Measurements from ENCODE around the gene IL4R. TPM values are rescaled to one million over a fixed set of nuclear protein-coding genes. Genes with fewer than 3 reads are reported as not detected.

The IL4R gene
- total RNA-seq, 1 donor from 2014 or later: 6.8 TPM

DNA sequence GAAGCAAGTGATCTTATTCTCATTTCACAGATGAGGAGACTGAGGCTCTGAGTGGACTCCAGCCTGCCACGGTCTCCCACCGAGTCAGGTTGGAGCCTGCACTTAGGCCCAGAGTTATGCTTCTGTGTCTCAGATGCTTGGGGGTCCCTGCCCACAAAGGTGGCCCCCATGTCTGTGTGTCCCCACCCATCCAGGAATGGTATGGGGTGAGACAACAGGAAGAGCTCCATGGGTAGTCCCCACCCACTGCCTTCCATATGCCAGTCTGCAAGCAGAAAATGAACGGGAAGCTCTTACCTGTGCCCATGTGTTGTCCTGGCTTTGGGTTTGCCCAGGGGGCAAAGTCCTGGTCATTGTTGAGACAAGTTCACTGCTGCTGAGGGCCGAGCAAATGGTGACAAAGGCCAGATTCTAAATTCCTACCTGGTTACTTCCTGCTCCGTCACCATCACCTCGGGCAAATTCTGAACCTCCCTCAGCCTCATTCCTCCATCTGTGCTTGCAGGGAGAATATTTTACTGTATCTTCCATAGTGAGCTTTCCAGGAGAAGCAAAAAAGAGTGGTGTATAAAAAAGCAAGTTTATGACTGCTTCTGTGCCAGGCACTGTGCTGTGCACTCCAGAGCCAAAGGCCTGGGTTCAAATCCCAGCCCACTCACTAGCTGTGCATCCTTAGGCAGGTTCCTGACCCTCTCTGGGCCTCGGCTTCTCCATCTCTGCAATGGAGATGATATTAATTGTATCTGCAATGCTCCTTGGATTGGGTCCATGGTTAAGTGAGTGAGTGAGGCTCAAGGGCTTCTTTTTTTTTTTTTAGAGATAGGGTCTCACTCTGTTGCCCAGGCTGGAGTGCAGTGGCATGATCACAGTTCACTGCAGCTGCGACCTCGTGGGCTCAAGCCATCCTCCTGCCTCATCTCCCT lies 9.3 kb downstream of the IL4R start:
- Mint-ChIP-seq H3K4me1 (peaks cover 12% of the 10 kb centered on the region), H3K27ac (no peak overlapping the region), H3K9me3 (no peaks in the 10 kb centered on the region), H3K4me3 (no peak overlapping the region), H3K36me3 (no peaks in the 10 kb centered on the region), H3K27me3 (ENCODE audit: low read depth) (no peaks in the 10 kb centered on the region)
- TF ChIP-seq, protein P1, sequence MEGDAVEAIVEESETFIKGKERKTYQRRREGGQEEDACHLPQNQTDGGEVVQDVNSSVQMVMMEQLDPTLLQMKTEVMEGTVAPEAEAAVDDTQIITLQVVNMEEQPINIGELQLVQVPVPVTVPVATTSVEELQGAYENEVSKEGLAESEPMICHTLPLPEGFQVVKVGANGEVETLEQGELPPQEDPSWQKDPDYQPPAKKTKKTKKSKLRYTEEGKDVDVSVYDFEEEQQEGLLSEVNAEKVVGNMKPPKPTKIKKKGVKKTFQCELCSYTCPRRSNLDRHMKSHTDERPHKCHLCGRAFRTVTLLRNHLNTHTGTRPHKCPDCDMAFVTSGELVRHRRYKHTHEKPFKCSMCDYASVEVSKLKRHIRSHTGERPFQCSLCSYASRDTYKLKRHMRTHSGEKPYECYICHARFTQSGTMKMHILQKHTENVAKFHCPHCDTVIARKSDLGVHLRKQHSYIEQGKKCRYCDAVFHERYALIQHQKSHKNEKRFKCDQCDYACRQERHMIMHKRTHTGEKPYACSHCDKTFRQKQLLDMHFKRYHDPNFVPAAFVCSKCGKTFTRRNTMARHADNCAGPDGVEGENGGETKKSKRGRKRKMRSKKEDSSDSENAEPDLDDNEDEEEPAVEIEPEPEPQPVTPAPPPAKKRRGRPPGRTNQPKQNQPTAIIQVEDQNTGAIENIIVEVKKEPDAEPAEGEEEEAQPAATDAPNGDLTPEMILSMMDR (IDR thresholded peaks at IDR 0.05; ENCODE audit: unreplicated experiment): no peak
- no peak for DNase-seq (ENCODE audit: low spot score in 2 of 2, unreplicated experiment in 2 of 2)

DNA sequence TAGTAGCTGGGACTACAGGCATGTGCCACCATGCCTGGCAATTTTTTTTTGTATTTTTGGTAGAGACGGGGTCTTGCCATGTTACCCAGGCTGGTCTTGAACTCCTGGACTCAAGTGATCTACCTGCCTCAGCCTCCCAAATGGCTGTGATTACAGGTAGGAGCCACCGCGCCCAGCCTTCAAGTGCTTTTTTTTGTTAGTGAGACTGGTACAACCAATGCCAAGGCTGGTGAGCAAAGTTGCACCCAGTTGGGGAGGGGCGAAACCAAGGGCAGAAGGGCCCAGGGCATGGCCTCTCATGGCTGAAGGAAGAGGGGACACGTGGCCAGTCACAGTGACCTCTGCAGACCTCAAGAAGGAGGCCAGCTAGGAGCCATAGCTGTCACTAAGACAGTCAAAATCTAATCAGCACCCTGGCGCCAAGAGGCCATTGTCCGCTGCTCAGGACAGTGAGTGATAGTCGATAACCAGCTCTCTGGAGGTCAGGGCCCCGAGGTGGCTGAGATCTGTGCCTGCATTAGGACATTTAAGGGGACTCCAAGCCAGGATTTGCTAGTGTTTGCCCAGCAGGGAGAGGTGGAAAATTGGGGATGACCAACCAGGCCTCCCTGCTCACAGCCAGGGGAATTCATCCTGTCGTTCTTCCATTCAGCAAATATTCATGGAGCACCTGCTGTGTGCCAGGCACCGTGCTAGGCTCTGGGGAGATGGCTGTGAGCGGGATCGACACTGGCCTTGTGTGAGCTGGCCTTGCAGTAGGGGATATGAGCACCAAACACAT lies 10.2 kb downstream of the IL4R start:
- no peak for DNase-seq (ENCODE audit: low spot score in 2 of 2, unreplicated experiment in 2 of 2)
- Mint-ChIP-seq H3K4me1 (peaks cover 10% of the 10 kb centered on the region), H3K9me3 (peaks cover 4% of the 10 kb centered on the region), H3K27ac (no peak overlapping the region), H3K27me3 (ENCODE audit: low read depth) (no peaks in the 10 kb centered on the region), H3K36me3 (no peaks in the 10 kb centered on the region), H3K4me3 (no peak overlapping the region)
- TF ChIP-seq, protein P1 (IDR thresholded peaks at IDR 0.05; ENCODE audit: unreplicated experiment): no peak

DNA sequence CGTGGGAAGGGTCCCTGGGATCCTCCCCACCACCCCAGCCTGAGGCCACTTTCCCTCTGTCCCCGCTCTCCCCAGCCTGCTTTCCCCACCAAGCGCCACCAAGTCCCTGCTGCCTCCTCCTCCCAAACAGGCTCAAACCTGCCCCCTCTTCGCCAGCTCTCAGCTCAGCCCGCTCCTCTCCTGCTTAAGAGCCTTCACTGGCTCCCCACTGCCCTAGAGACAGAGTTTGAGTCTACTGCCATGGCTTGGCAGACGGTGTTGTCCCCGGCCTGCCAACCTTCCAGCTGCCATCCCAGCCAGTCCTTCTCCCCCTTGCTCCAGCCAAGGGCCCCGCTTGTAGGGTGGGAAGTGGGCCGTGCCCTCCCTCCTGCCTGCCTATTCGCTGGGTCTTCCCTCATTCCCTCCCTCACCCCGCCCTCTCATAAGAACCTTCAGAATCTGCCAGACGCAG lies 11.1 kb downstream of the IL4R start:
- Mint-ChIP-seq H3K27me3 (ENCODE audit: low read depth) (no peaks in the 10 kb centered on the region), H3K36me3 (no peaks in the 10 kb centered on the region), H3K27ac (no peak overlapping the region), H3K9me3 (peaks cover 6% of the 10 kb centered on the region), H3K4me3 (no peak overlapping the region), H3K4me1 (peaks cover 14% of the 10 kb centered on the region)
- DNase-seq (ENCODE audit: low spot score in 2 of 2, unreplicated experiment in 2 of 2): no peak
- TF ChIP-seq, protein P1 (IDR thresholded peaks at IDR 0.05; ENCODE audit: unreplicated experiment): no peak

DNA sequence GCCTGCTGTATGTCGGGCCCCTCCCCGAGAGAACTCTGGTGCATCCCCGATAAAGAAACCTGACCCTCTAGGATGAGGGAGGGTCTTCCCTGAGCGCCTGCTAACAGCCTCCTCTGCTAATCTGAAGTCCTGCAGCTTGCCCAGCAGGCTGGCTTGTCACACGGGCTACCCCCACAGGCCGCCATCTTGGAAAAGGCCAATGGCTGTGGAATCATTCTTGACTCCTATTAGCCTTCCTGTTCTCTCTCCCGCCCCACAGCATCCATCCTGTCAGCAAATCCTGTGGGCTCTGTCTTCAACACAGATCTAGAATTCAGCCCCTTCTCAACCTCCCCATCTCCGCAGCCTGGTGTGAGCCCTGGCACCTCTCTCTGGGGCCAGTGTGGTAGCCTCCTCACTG lies 12.0 kb downstream of the IL4R start:
- Mint-ChIP-seq H3K4me3 (no peak overlapping the region), H3K4me1 (peaks cover 17% of the 10 kb centered on the region), H3K36me3 (no peaks in the 10 kb centered on the region), H3K27ac (no peak overlapping the region), H3K27me3 (ENCODE audit: low read depth) (no peaks in the 10 kb centered on the region), H3K9me3 (peaks cover 6% of the 10 kb centered on the region)
- DNase-seq (ENCODE audit: low spot score in 2 of 2, unreplicated experiment in 2 of 2): no peak
- TF ChIP-seq, protein P1 (IDR thresholded peaks at IDR 0.05; ENCODE audit: unreplicated experiment): no peak

DNA sequence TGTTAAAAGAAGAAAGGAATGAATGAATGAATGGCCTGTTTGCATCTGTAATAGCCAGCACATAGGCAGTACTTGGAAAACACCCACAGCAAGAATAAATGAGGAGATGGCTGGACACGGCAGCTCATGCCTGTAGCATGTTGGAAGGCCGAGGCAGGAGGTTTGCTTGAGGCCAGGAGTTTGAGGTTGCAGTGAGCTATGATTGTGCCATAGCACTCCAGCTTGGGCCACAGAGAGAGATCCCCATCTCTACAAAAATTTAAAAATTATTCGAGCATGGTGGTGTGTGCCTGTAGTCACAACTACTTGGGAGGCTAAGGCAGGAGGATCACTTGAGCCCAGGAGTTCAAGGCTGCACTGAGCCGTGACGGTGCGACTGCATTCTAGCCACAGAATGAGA lies 12.5 kb downstream of the IL4R start:
- H3K9me3 Mint-ChIP-seq: peaks cover 6% of the 10 kb centered on the region
- H3K36me3 Mint-ChIP-seq: no peaks in the 10 kb centered on the region
- peaks cover 17% of the 10 kb centered on the region for H3K4me1 Mint-ChIP-seq
- TF ChIP-seq, protein P1 (IDR thresholded peaks at IDR 0.05; ENCODE audit: unreplicated experiment): no peak
- H3K27me3 Mint-ChIP-seq (ENCODE audit: low read depth): no peaks in the 10 kb centered on the region
- no peak for DNase-seq (ENCODE audit: low spot score in 2 of 2, unreplicated experiment in 2 of 2)
- no peak overlapping the region for H3K4me3 Mint-ChIP-seq
- peak overlapping the region; percentile 24 for H3K27ac Mint-ChIP-seq
